Measurements from ENCODE around the gene ZNF668.

ZNF668 gene

DNA sequence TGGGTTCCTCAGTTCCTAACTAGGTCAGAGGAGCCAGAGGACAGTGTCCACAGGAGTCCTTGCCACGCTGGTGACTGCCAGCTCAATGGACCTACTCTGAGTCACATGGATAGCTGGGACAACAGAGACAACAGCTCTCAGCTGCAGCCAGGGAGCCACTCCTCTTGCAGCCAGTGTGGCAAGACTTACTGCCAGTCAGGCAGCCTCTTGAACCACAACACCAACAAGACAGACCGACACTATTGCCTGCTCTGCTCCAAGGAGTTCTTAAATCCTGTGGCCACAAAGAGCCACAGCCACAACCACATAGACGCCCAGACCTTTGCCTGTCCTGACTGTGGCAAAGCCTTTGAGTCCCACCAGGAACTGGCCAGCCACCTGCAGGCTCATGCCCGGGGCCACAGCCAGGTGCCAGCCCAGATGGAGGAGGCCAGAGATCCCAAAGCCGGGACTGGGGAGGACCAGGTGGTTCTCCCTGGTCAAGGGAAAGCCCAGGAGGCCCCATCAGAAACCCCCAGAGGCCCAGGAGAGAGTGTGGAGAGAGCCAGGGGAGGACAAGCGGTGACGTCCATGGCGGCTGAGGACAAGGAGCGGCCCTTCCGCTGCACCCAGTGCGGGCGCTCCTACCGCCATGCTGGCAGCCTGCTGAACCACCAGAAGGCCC, 6.8 kb upstream of the ZNF668 start:
- no peak for DNase-seq (ENCODE audit: low spot score)
- H3K9me3 Mint-ChIP-seq, result no peaks in the 10 kb centered on the region
- H3K4me1 Mint-ChIP-seq (ENCODE audit: low read depth), result peaks cover 3% of the 10 kb centered on the region
- no peak overlapping the region for H3K27ac Mint-ChIP-seq
- H3K36me3 Mint-ChIP-seq (ENCODE audit: low read depth), result peaks cover 40% of the 10 kb centered on the region
- no peaks in the 10 kb centered on the region for H3K27me3 Mint-ChIP-seq (ENCODE audit: low read depth)
- H3K4me3 Mint-ChIP-seq, result no peak overlapping the region

DNA sequence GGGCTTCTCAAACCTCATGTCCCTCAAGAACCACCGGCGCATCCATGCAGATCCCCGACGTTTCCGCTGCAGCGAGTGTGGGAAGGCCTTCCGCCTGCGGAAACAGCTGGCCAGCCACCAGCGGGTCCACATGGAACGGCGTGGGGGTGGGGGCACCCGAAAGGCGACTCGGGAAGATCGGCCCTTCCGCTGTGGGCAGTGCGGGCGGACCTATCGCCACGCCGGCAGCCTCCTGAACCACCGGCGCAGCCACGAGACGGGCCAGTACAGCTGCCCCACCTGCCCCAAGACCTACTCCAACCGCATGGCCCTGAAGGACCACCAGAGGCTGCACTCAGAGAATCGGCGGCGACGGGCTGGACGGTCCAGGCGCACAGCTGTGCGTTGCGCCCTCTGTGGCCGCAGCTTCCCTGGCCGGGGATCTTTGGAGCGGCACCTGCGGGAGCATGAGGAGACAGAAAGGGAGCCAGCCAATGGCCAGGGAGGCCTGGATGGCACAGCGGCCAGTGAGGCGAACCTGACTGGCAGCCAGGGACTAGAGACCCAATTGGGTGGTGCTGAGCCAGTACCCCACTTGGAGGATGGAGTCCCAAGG, 6.1 kb upstream of the ZNF668 start:
- H3K36me3 Mint-ChIP-seq (ENCODE audit: low read depth), result peaks cover 40% of the 10 kb centered on the region

DNA sequence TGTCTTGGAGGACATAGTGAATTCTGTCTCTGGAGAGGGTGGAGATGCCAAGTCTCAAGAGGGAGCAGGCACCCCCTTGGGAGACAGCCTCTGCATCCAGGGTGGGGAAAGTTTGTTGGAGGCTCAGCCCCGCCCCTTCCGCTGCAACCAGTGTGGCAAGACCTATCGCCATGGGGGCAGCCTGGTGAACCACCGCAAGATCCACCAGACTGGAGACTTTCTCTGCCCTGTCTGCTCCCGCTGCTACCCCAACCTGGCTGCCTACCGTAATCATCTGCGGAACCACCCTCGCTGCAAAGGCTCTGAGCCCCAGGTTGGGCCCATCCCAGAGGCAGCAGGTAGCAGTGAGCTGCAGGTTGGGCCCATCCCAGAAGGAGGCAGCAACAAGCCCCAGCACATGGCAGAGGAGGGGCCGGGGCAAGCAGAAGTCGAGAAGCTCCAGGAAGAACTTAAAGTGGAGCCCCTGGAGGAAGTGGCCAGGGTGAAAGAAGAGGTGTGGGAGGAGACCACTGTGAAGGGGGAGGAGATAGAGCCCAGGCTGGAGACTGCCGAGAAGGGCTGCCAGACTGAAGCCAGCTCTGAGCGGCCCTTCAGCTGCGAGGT, 5.4 kb upstream of the ZNF668 start:
- no peaks in the 10 kb centered on the region for H3K9me3 Mint-ChIP-seq
- H3K4me3 Mint-ChIP-seq, result no peak overlapping the region
- no peak for DNase-seq (ENCODE audit: low spot score)
- no peaks in the 10 kb centered on the region for H3K27me3 Mint-ChIP-seq (ENCODE audit: low read depth)
- H3K36me3 Mint-ChIP-seq (ENCODE audit: low read depth), result peaks cover 45% of the 10 kb centered on the region
- no peak overlapping the region for H3K27ac Mint-ChIP-seq
- peaks cover 13% of the 10 kb centered on the region for H3K4me1 Mint-ChIP-seq (ENCODE audit: low read depth)

More for the DNA sequence above, 6.1 kb upstream of the ZNF668 start:
- Mint-ChIP-seq H3K4me3 (no peak overlapping the region), H3K4me1 (ENCODE audit: low read depth) (peaks cover 7% of the 10 kb centered on the region), H3K27me3 (ENCODE audit: low read depth) (no peaks in the 10 kb centered on the region), H3K9me3 (no peaks in the 10 kb centered on the region), H3K27ac (no peak overlapping the region)
- no peak for DNase-seq (ENCODE audit: low spot score)

DNA sequence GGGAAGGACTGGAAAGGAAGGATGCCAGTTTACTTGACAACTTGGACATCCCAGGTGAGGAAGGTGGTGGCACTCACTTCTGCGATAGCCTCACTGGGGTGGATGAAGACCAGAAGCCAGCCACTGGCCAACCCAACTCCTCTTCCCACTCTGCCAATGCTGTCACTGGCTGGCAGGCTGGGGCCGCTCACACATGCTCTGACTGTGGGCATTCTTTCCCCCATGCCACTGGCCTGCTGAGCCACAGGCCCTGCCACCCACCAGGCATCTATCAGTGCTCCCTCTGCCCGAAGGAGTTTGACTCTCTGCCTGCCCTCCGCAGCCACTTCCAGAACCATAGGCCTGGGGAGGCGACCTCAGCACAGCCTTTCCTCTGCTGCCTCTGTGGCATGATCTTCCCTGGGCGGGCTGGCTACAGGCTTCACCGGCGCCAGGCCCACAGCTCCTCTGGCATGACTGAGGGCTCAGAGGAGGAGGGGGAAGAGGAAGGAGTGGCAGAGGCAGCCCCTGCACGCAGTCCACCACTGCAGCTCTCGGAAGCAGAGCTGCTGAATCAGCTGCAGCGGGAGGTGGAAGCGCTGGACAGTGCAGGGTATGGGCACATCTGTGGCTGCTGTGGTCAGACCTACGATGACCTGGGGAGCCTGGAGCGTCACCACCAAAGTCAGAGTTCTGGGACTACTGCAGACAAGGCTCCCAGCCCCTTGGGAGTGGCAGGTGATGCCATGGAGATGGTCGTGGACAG, 4.7 kb upstream of the ZNF668 start:
- H3K9me3 Mint-ChIP-seq, result no peaks in the 10 kb centered on the region
- DNase-seq (ENCODE audit: low spot score), result no peak
- H3K36me3 Mint-ChIP-seq (ENCODE audit: low read depth), result peaks cover 45% of the 10 kb centered on the region
- H3K27me3 Mint-ChIP-seq (ENCODE audit: low read depth), result no peaks in the 10 kb centered on the region
- H3K27ac Mint-ChIP-seq, result no peak overlapping the region
- H3K4me3 Mint-ChIP-seq, result no peak overlapping the region
- H3K4me1 Mint-ChIP-seq (ENCODE audit: low read depth), result peaks cover 13% of the 10 kb centered on the region

DNA sequence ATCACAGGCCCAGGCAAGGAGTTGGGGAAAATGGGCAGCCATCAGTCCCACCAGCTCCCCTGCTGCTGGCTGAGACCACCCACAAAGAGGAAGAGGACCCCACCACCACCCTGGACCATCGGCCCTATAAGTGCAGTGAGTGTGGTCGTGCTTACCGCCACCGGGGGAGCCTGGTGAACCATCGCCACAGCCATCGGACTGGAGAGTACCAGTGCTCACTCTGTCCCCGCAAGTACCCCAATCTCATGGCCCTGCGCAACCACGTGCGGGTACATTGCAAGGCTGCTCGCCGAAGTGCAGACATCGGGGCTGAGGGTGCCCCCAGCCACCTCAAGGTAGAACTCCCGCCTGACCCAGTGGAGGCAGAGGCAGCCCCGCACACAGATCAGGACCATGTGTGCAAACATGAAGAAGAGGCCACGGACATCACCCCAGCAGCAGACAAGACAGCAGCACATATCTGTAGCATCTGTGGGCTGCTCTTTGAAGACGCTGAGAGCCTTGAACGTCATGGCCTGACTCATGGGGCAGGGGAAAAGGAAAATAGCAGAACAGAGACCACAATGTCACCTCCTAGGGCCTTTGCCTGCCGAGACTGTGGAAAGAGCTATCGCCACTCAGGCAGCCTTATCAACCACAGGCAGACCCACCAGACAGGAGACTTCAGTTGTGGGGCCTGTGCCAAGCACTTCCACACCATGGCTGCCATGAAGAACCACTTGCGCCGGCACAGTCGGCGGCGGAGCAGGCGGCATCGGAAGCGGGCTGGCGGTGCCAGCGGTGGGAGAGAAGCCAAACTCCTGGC, 3.8 kb upstream of the ZNF668 start:
- Mint-ChIP-seq H3K4me1 (ENCODE audit: low read depth) (peaks cover 13% of the 10 kb centered on the region), H3K36me3 (ENCODE audit: low read depth) (peaks cover 45% of the 10 kb centered on the region), H3K27ac (no peak overlapping the region), H3K4me3 (no peak overlapping the region), H3K9me3 (no peaks in the 10 kb centered on the region), H3K27me3 (ENCODE audit: low read depth) (no peaks in the 10 kb centered on the region)
- no peak for DNase-seq (ENCODE audit: low spot score)

DNA sequence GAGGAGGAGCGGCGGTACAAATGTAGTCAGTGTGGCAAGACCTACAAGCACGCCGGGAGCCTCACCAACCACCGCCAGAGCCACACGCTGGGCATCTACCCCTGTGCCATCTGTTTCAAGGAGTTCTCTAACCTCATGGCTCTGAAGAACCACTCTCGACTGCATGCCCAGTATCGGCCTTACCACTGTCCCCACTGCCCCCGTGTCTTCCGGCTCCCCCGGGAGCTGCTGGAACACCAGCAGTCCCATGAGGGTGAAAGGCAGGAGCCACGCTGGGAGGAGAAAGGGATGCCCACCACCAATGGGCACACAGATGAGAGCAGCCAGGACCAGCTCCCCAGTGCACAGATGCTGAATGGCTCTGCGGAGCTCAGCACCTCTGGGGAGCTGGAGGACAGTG, 3.0 kb upstream of the ZNF668 start:
- Mint-ChIP-seq H3K9me3 (no peaks in the 10 kb centered on the region), H3K4me3 (no peak overlapping the region), H3K27ac (no peak overlapping the region), H3K27me3 (ENCODE audit: low read depth) (no peaks in the 10 kb centered on the region), H3K4me1 (ENCODE audit: low read depth) (peaks cover 17% of the 10 kb centered on the region), H3K36me3 (ENCODE audit: low read depth) (peaks cover 48% of the 10 kb centered on the region)
- DNase-seq (ENCODE audit: low spot score), result no peak

DNA sequence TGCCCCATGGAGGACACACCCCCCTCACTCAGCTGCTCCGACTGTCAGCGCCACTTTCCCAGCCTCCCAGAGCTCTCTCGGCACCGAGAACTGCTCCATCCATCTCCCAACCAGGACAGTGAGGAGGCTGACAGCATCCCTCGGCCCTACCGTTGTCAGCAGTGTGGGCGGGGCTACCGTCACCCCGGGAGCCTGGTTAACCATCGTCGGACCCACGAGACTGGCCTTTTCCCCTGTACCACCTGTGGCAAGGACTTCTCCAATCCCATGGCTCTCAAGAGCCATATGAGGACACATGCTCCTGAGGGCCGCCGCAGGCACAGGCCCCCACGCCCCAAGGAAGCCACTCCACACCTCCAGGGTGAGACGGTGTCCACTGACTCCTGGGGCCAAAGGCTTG, 2.3 kb upstream of the ZNF668 start:
- H3K36me3 Mint-ChIP-seq (ENCODE audit: low read depth), result peaks cover 45% of the 10 kb centered on the region
- H3K27ac Mint-ChIP-seq, result no peak overlapping the region
- H3K9me3 Mint-ChIP-seq, result no peaks in the 10 kb centered on the region
- peaks cover 22% of the 10 kb centered on the region for H3K4me1 Mint-ChIP-seq (ENCODE audit: low read depth)
- H3K4me3 Mint-ChIP-seq, result peak overlapping the region; percentile 38
- no peak for DNase-seq (ENCODE audit: low spot score)
- no peaks in the 10 kb centered on the region for H3K27me3 Mint-ChIP-seq (ENCODE audit: low read depth)

DNA sequence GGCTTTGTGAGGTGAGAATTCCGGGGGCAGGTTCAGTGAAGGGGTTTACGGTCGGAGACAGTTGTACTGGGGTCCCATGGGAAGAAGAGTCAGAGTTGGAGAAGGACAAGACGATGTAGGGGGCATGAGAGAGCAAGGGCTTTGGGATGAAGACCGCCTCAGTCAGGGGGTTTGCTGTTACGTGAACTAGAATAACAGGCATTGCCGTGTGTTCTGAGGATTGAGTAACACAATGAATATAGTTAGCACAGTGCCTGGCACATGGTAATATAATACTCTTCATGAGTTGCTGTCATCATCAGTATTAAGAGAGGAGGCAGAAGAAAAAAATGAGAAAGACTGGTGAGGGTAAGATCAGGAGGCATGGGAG, 759 bp upstream of the ZNF668 start:
- peak overlapping the region; percentile 96 for H3K27ac Mint-ChIP-seq
- H3K9me3 Mint-ChIP-seq, result no peaks in the 10 kb centered on the region
- peaks cover 22% of the 10 kb centered on the region for H3K4me1 Mint-ChIP-seq (ENCODE audit: low read depth)
- H3K27me3 Mint-ChIP-seq (ENCODE audit: low read depth), result no peaks in the 10 kb centered on the region
- DNase-seq (ENCODE audit: low spot score), result no peak
- H3K4me3 Mint-ChIP-seq, result peak overlapping the region; percentile 95
- H3K36me3 Mint-ChIP-seq (ENCODE audit: low read depth), result peaks cover 37% of the 10 kb centered on the region

DNA sequence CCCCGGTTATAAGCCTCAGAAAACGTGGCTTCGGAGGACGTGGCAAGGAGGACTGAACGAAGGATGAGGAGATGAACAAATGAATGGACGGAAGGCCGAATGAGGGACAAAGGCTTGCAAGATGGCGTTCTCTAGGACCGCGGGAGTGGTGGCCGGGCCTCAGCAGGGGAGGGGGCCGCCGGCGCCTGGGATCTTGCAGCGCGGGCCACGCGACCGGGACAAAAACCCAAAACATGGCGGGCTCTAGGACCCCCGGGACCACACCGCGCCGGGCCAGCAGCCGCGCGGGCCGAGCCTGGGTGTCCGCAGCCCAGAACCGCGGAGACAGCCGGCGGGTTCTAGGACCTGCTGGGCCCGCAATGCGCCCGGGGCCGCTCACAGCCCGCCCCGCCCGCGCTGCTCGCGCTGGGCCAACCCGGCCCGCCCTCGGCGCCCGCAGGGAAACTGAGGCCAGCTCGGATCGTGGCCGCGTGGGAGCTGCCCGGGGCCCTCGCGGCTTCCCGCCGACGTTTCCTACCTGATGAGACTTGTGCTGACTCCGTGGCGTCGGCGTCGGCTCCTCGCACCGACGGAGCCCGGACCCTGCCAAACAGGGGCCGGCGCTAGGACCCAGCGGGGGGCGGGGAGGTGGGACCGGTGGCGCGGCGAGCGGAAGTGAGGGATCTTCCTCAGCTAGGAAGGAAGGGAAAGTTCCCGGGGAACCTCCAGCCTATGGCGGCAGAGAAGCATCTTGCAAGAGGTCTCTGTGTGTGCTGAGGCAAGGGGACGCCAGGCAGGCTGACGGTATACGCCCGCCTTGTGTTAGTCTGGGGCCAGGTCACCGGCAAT, 684 bp downstream of the ZNF668 start:
- DNase-seq (ENCODE audit: low spot score), result peak; percentile 89
- Mint-ChIP-seq H3K9me3 (no peaks in the 10 kb centered on the region), H3K4me1 (ENCODE audit: low read depth) (peaks cover 25% of the 10 kb centered on the region), H3K27ac (peak overlapping the region; percentile 96), H3K27me3 (ENCODE audit: low read depth) (no peaks in the 10 kb centered on the region), H3K4me3 (peak overlapping the region; percentile 99), H3K36me3 (ENCODE audit: low read depth) (peaks cover 25% of the 10 kb centered on the region)

DNA sequence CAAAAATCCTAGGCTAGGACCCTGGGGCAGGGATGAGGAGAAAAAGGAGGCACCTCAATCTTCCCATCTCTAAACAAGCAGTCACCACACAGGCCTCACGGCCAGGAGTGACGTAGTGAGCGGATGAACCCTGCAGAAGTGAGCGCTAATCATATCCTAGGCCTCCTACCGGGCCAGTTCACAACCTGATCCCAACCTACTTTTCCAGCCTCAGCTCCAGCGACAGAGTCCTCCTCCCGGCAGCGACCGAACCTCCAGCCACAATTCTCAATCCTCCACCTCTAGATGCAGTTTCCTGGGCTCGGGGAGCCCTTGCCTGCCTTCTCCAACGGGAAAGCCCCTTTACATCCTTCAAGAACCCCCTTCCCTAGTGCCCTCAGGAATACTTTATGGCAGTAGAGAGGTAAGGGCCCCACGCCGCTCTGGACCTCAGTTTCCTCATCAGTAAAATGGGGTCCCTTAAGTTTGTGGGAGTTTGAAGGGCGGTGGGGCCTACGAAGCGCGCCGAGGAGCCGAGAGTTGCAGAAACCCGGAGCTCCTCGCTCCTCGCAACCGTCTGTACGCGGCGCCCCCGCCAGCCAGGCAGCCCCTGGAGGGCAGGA, 1.4 kb downstream of the ZNF668 start:
- H3K27me3 Mint-ChIP-seq (ENCODE audit: low read depth), result no peaks in the 10 kb centered on the region
- H3K9me3 Mint-ChIP-seq, result no peaks in the 10 kb centered on the region
- peak overlapping the region; percentile 95 for H3K27ac Mint-ChIP-seq
- peak; percentile 37 for DNase-seq (ENCODE audit: low spot score)
- peaks cover 25% of the 10 kb centered on the region for H3K4me1 Mint-ChIP-seq (ENCODE audit: low read depth)
- H3K4me3 Mint-ChIP-seq, result peak overlapping the region; percentile 99
- H3K36me3 Mint-ChIP-seq (ENCODE audit: low read depth), result peaks cover 22% of the 10 kb centered on the region

DNA sequence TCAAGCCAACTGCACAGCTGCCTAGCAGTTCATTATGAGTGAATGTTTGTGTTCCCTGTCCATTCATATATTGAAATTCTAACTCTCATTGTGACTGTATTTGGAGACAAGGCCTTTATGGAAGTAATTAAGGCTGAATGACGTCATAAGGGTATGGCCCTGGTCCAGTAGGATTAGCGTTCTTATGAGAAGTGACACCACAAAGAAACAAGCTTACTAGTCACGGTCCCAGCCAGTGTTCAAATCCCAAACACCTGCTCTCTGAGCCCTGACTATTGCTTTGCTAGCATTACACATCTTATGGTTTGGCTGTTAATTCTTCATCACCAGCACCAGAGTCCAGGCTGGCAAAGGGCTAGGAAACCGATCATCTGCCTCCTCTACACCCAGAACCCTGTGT, 2.2 kb downstream of the ZNF668 start:
- peaks cover 25% of the 10 kb centered on the region for H3K4me1 Mint-ChIP-seq (ENCODE audit: low read depth)
- H3K27ac Mint-ChIP-seq, result peak overlapping the region; percentile 95

DNA sequence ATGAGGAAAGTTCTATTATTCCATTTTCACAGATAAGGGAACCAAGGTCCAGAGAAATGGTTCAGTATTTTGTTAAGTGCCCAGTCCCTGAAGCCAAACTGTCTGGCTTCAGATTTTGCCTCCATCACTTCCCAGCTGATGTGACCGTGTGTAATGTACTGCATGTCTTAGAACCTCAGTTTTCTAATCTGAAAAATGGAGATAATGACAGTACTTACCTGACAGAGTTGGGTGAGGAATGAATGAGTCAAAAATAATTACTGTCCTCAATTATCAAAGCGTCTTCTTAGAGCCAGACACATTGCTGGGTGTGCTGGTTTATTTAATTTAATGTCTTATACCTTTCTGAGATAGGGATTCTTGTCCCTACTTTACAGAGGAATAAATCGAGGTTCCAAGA, 6.7 kb downstream of the ZNF668 start:
- no peak overlapping the region for H3K27ac Mint-ChIP-seq
- no peaks in the 10 kb centered on the region for H3K27me3 Mint-ChIP-seq (ENCODE audit: low read depth)
- H3K36me3 Mint-ChIP-seq (ENCODE audit: low read depth), result peaks cover 28% of the 10 kb centered on the region
- no peaks in the 10 kb centered on the region for H3K9me3 Mint-ChIP-seq
- peaks cover 44% of the 10 kb centered on the region for H3K4me1 Mint-ChIP-seq (ENCODE audit: low read depth)
- no peak overlapping the region for H3K4me3 Mint-ChIP-seq
- no peak for DNase-seq (ENCODE audit: low spot score)

More for the DNA sequence above, 2.2 kb downstream of the ZNF668 start:
- no peaks in the 10 kb centered on the region for H3K9me3 Mint-ChIP-seq
- H3K4me3 Mint-ChIP-seq, result peak overlapping the region; percentile 99
- H3K27me3 Mint-ChIP-seq (ENCODE audit: low read depth), result no peaks in the 10 kb centered on the region
- peaks cover 19% of the 10 kb centered on the region for H3K36me3 Mint-ChIP-seq (ENCODE audit: low read depth)
- DNase-seq (ENCODE audit: low spot score), result no peak

All from T-helper 2 cell treated with Interferon-gamma antibody and Interleukin-4, amounts not matched to agents 5 μg/mL and 100 μg/mL, for 36 hours (primary cell).